HG02973 (cell line): ENCODE measurements around the gene B4GALT5.

Source experiments
- ATAC-seq: cut with Tn5 transposase; IDR thresholded peaks from one replicate; pipeline ENCODE4 v1.9.1; 2021; ENCODE audit warnings: moderate library complexity; ENCODE audit not compliant: unreplicated experiment

Gene B4GALT5

GRCh38 chr20:49589747-49590146 is 123.9 kb downstream of the B4GALT5 start:
- ATAC-seq, result no peak

- ATAC-seq, result no peak
Measured at GRCh38 chr20:49587111-49587570, 126.5 kb downstream of the B4GALT5 start.

- no peak for ATAC-seq
Measured at GRCh38 chr20:49585585-49586245, 128.0 kb downstream of the B4GALT5 start.

- ATAC-seq, result no peak
Measured at GRCh38 chr20:49584418-49585382, 129.0 kb downstream of the B4GALT5 start.

- ATAC-seq, result no peak
Measured at GRCh38 chr20:49583669-49584417, 129.8 kb downstream of the B4GALT5 start.

- ATAC-seq, result no peak
Measured at GRCh38 chr20:49583343-49583668, 130.4 kb downstream of the B4GALT5 start.
